KOPT-K1 (cell line): ENCODE measurements around the gene PRR11.
"Not testable (repeated sequence)": the region's sequence is repeated elsewhere in the genome, so short reads cannot be mapped to it uniquely, and the experiment has no call there.

ENCODE experiments used
- H3K27ac ChIP-seq: fragments of 200-600 bp; sonication (generic); 2 replicates; pipeline ENCODE4 v1.5.1; 2016; ENCODE audit warnings: antibody characterized with exemption, mild to moderate bottlenecking, low read depth, low read length; ENCODE audit not compliant: poor library complexity, severe bottlenecking
- H3K36me3 ChIP-seq: fragments of 200-600 bp; sonication (generic); 2 replicates; pipeline ENCODE4 v1.5.1; 2017; ENCODE audit warnings: antibody characterized with exemption, mild to moderate bottlenecking, low read length, moderate library complexity; ENCODE audit not compliant: insufficient read depth
- H3K9me3 ChIP-seq: fragments of 200-600 bp; sonication (generic); 2 replicates; pipeline ENCODE4 v1.5.1; 2017; ENCODE audit warnings: antibody characterized with exemption, low read length, mild to moderate bottlenecking; ENCODE audit not compliant: insufficient read depth, poor library complexity, severe bottlenecking

The PRR11 gene

DNA sequence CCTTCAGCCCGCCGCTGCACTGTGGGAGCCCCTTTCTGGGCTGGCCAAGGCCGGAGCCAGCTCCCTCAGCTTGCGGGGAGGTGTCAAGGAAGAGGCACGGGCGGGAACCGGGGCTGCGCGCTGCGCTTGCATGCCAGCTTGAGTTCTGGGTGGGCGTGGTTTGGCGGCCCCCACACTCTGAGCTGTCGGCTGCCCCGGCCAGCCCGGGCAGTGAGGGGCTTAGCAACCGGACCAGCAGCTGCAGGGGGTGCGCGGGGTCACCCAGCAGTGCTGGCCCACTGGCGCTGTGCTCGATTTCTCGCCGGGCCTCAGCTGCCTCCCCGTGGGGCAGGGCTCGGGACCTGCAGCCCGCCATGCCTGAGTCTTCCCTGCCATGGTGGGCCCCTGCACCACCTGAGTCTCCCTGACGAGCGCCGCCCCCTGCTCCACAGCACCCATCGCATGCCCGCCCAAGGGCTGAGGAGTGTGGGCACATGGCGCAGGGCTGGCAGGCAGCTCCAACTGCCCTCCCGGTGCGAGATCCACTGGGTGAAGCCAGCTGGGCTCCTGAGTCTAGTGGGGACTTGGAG is 17.0 kb downstream of the PRR11 start:
- H3K9me3 ChIP-seq, result no peaks in the 10 kb centered on the region
- no peak overlapping the region for H3K27ac ChIP-seq
- H3K36me3 ChIP-seq, result peaks cover 98% of the 10 kb centered on the region

DNA sequence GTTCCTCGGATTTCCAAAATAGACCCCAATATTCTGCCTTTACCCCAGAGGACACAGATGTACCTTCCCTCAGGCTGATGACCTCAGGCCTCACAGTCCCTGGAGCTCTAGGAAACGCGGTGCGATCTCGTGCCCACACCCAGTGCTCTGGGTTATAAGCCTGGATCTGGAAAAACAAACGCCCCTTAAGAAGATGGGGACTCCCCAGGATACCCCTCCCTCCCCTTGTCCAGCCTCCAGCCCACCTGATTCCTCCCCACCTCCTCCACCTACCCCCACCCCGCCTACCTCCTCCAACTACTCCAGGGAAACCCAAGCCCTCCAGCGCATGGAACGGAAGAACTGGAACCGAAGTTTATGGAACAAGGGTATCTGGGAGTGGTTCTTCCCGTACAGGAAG is 19.1 kb downstream of the PRR11 start:
- Histone ChIP-seq H3K9me3 (no peaks in the 10 kb centered on the region), H3K36me3 (peaks cover 100% of the 10 kb centered on the region), H3K27ac (no peak overlapping the region)

DNA sequence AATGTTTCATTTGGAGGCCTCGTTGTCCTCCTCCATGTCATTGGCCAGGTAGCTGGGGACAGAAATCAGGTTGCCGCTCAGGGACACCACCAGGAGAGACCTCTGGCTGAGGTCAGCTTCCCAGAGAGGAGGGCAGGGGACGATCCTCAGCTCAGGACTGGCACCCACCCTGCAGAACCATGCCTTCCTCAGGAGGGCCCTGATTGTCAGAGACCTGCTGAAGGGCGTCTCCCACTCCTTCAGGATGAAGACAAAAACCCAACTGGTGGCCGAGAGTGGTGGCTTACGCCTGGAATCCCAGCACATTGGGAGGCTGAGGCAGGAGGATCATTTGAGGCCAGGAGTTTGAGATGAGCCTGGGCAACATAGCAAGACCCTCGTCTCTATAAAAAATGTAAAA is 19.5 kb downstream of the PRR11 start:
- no peak overlapping the region for H3K27ac ChIP-seq
- no peaks in the 10 kb centered on the region for H3K9me3 ChIP-seq
- H3K36me3 ChIP-seq, result peaks cover 100% of the 10 kb centered on the region

DNA sequence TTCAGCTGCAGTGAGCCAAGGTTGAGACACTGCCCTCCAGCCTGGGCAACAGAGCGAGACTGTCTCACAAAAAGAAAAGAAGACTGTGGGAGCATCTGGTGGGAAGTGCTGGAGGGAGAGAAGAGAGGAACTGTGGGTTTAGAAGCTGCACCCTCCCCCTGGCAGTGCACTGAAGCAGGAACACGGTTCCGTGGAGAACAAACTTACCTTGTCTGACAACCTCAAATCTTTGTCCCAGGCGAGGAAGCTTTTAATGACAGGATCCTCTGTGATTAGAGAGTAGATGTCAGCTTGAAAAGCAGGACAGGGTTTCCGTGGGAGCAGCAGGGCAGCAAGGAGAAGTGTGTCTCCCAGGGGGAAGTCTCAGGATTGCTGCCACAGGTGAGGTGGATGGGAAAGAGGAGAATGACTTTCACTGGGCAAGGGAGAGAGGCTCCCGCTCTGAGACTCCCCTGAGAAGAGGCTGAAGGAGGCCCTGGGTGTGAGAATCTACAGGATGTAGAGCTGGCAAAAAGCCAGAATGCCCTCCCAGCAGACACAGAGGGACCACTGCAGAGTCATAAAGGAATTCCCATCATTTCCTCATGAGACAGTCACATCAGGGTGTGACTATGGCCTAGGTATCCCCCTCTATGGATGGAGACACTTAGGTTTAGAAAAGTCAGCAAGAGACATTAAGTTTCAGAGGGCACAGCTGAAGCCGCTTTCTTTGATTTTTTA is 22.9 kb downstream of the PRR11 start:
- Histone ChIP-seq H3K9me3 (no peaks in the 10 kb centered on the region), H3K36me3 (peaks cover 100% of the 10 kb centered on the region), H3K27ac (no peak overlapping the region)

DNA sequence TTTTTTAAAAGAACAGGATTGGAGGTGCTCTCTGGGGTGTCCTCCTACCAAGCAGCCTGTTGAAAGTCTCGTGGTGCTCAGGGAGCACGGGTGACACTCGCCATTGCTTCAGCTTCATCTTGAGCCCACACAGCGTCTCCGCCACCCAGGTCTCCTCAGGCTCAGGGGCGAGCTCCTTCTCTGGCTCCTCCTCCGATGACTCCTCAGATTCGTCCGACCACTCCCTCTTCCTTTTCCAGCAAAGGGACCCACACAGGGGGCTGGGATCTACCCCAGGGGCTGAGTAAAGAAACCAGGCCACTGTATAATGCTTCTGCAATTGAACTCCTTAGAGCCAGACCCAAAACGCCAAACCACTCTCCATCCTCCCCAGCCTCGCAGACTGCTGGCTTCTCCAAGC is 24.1 kb downstream of the PRR11 start:
- H3K9me3 ChIP-seq, H3K27ac ChIP-seq: not testable (repeated sequence)
- H3K36me3 ChIP-seq, result peaks cover 100% of the 10 kb centered on the region

DNA sequence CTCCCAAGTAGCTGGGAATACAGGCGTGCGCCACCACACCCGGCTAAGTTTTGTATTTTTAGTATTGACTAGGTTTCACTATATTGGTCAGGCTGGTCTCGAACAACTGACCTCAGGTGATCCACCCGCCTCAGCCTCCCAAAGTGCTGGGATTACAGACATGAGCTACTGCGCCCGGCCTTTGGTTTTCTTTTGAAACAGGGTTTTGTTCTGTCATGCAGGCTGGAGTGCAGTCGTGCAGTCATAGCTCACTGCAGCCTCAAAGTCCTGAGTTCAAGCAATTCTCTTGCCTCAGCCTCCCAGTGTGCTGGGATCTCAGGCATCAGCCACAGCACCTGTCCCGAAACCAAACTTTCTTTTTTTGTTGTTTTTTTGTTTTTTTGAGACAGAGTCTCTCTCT is 25.1 kb downstream of the PRR11 start:
- H3K36me3 ChIP-seq, result peaks cover 100% of the 10 kb centered on the region
- H3K27ac ChIP-seq, result no peak overlapping the region
- H3K9me3 ChIP-seq, result no peaks in the 10 kb centered on the region

DNA sequence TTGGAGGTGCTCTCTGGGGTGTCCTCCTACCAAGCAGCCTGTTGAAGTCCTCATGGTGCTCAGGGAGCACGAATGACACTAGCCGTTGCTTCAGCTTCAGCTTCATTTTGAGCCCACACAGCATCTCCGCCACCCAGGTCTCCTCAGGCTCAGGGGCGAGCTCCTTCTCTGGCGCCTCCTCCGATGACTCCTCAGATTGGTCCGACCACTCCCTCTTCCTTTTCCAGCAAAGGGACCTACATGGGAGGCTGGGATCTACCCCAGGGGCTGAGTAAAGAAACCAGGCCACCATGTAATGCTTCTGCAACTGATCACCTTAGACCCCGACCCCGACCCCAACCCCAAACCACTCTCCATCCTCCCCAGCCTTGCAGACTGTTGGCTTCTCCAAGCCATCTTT is 25.9 kb downstream of the PRR11 start:
- Histone ChIP-seq H3K36me3 (peaks cover 100% of the 10 kb centered on the region), H3K27ac (no peak overlapping the region), H3K9me3 (no peaks in the 10 kb centered on the region)

DNA sequence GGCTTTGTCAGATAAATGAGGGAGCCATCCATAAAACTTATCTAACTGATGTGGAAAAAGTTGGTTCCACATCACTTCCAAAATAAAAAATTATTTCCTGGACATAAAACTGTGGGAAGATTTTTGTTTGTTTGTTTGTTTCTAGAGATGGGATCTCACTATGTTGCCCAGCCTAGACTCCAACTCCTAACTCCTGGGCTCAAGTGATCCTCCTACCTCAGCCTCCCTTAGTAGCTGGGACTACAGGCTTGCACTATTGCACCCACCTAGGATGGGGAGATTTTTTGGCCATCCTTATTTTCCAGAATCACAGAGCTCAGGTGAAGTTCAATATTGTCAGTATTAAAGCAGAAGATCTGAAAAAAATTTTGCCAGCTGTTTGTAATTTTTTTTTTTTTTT is 30.5 kb downstream of the PRR11 start:
- no peaks in the 10 kb centered on the region for H3K9me3 ChIP-seq
- no peak overlapping the region for H3K27ac ChIP-seq
- H3K36me3 ChIP-seq, result peaks cover 100% of the 10 kb centered on the region

DNA sequence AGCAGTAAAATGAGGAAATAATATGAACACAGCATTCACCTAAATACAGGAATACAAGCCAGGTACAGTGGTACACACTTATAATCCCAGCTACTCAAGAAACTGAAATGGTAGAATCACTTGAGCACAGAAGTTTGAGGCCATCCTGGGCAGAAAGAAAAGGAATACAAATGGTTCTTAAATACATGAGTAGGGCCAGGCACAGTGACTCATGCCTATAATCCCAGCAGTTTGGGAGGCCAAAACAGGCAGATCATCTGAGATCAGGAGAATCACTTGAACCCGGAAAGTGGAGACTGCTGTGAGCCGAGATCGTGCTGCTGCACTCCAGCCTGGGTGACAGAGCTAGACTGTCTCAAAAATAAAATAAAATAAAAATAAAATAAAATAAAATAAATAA is 31.3 kb downstream of the PRR11 start:
- Histone ChIP-seq H3K36me3 (peaks cover 100% of the 10 kb centered on the region), H3K27ac (no peak overlapping the region), H3K9me3 (no peaks in the 10 kb centered on the region)

DNA sequence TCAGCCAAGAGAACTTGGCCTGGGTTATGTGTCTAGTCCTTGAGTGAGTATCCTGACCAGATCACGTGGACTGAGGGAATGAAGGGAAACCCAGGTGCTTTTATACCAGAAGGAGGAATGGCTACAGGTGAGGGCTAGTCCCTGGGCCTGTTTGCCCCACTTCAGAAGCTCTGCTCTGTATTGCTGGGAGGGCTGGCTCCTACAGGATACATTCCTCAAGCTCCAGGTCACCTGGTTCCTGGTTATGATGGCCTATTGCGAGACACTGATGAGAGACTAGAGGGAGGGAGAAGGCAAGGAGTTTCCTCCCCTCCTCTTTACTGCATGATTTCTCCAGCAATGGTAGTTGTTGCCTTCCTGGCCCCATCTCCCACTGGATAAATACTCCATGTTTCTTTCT is 35.3 kb downstream of the PRR11 start:
- Histone ChIP-seq H3K27ac (no peak overlapping the region), H3K36me3 (peaks cover 100% of the 10 kb centered on the region), H3K9me3 (no peaks in the 10 kb centered on the region)

DNA sequence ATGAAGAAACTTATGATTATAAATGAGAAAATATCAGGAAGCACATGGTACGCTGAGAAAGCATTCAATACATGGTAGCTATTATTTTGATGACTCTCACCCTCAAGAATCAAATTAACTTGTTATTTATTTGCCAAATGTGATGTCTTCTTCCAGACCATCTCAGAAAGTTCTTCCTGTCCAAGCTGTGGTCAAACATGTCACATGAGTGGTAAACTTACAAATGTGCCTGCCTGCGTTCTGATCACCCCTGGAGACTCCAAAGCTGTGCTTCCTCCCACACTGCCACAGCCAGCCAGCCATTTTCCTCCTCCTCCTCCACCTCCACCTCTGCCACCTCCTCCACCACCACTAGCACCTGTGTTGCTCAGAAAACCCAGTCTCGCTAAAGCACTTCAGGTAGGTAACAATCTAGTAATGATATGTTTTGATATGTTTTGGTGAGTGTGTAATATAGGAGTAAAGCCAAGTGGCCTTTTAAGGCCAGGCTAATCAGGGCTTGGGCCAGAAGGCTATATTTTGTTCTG is 37.9 kb downstream of the PRR11 start:
- Histone ChIP-seq H3K9me3 (no peaks in the 10 kb centered on the region), H3K36me3 (peaks cover 100% of the 10 kb centered on the region)

DNA sequence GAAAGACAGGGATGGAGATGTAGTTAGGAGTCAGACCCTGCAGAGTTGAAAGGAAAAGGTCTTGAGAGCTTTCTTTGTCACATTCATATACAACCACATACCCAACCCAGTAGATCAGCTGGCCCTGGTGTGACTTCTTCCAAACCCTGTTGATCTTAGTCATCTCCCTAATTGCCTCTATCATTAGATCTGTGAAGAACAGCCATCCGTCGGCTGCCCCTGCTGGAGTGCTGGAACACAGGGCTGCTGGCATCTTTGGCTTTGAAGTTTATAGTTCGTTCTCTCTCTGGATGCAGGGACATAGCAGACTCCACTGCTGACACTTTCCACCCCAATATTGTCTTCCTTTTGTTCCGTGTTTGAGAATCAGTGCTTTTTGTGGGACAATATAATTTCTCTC is 43.9 kb downstream of the PRR11 start:
- Histone ChIP-seq H3K36me3 (peaks cover 99% of the 10 kb centered on the region), H3K9me3 (no peaks in the 10 kb centered on the region), H3K27ac (no peak overlapping the region)

More for the DNA sequence above, 37.9 kb downstream of the PRR11 start:
- no peak overlapping the region for H3K27ac ChIP-seq

DNA sequence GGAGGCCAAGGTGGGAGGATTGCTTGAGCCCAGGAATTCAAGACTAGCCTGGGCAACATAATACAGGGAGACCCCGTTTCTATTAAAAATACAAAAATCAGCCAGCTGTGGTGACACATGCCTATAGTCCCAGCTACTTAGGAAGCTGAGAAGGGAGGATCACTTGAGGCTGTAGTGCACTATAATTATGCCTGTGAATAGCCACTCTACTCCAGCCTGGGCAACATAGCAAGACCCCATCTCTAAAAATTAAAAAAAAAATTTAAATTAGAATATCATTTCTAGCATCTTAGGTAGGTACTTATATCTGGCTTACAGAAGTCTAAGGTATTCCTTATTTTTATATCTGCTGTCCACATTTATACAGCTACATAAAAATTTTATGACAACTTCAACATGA is 46.8 kb downstream of the PRR11 start:
- Histone ChIP-seq H3K36me3 (peaks cover 75% of the 10 kb centered on the region), H3K27ac (no peak overlapping the region), H3K9me3 (no peaks in the 10 kb centered on the region)

DNA sequence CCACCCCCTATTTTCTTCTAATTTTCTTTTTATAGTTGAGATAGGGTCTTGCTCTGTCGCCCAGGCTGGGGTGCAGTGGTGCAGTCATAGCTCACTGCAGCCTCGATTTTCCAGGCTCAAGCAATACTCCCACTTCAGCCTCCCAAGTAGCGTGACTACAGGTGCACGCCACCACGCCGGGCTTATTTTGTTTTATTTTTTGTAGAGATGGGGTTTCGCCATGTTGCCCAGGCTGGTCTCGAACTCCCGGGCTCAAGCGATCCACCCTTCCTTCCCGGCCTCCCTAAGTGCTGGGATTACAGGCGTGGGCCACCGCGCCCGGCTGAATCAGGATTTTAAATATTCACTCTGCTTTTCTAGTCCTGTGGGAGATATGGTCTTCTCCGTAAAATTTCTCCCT is 63.8 kb downstream of the PRR11 start:
- Histone ChIP-seq H3K27ac (no peak overlapping the region), H3K36me3 (peaks cover 11% of the 10 kb centered on the region), H3K9me3 (no peaks in the 10 kb centered on the region)

DNA sequence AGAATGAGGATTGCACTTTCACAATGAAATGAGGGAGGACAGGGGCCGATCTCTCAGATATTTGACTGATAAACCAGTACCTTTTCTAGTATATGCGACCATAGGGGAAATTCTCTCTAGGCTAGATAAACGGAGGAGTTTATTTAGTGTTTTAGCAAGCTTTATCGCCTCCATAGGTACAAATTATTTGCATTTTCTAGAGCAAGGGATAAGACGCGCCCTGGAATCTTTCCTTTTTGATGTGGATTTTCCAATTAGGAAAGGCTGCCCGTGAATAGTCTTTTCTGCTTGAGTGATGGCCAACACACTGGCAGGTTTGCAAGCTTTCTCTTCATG is 64.4 kb downstream of the PRR11 start:
- Histone ChIP-seq H3K27ac (peak overlapping the region; percentile 54), H3K9me3 (no peaks in the 10 kb centered on the region), H3K36me3 (peaks cover 5% of the 10 kb centered on the region)
